ENCODE data around the gene CDS2. TPM values are rescaled to one million over a fixed set of nuclear protein-coding genes. Genes with fewer than 3 reads are reported as not detected.
A peak's percentile ranks its signal among the peaks of the same experiment; 100 is the strongest.
"Not testable (repeated sequence)": the region's sequence is repeated elsewhere in the genome, so short reads cannot be mapped to it uniquely, and the experiment has no call there.

CDS2 gene
- total RNA-seq: 10 to 100 TPM; 62.0 to 67.2 TPM

- ATAC-seq (replicated peaks in 1 of 2) (peak; percentile 92), DNase-seq (peak; percentile 99 to 100)
- H3K4me1 Mint-ChIP-seq (ENCODE audit: low read depth): peaks cover 61% of the 10 kb centered on the region
- H3K36me3 Mint-ChIP-seq (ENCODE audit: insufficient read depth in 2 of 2): peaks cover 3 to 5% of the 10 kb centered on the region in 2 donors
- H3K27me3 Mint-ChIP-seq (ENCODE audit: low read depth): no peaks in the 10 kb centered on the region
- peak within 1 kb of the TSS; percentile 95 to 98 for H3K4me3 Mint-ChIP-seq
- peak within 1 kb of the TSS; percentile 97 for H3K27ac Mint-ChIP-seq
- no peaks in the 10 kb centered on the region for H3K9me3 Mint-ChIP-seq
Observed at GRCh38 chr20:5126512-5127203, at the start of gene CDS2. CDS2 (plus strand) TSS chr20:5127008; CDS start chr20:5127093, 85 bp downstream.

- peak overlapping the region; percentile 69 to 87 for H3K4me3 Mint-ChIP-seq
- no peaks in the 10 kb centered on the region for H3K27me3 Mint-ChIP-seq (ENCODE audit: low read depth)
- peak overlapping the region; percentile 86 for H3K27ac Mint-ChIP-seq
- no peaks in the 10 kb centered on the region for H3K36me3 Mint-ChIP-seq (ENCODE audit: insufficient read depth in 2 of 2)
- peak; percentile 45 to 59 for ATAC-seq (replicated peaks in 1 of 2)
- peak; percentile 27 to 40 for DNase-seq
- no peaks in the 10 kb centered on the region for H3K9me3 Mint-ChIP-seq
- peaks cover 56% of the 10 kb centered on the region for H3K4me1 Mint-ChIP-seq (ENCODE audit: low read depth)
Observed at GRCh38 chr20:5077761-5078387, 48.9 kb upstream of the CDS2 start.

- peak; percentile 85 to 89 for DNase-seq
- Mint-ChIP-seq H3K27ac (peak overlapping the region; percentile 86), H3K36me3 (ENCODE audit: insufficient read depth in 2 of 2) (no peaks in the 10 kb centered on the region), H3K27me3 (ENCODE audit: low read depth) (no peaks in the 10 kb centered on the region), H3K4me1 (ENCODE audit: low read depth) (peaks cover 55% of the 10 kb centered on the region), H3K4me3 (peak overlapping the region; percentile 69 to 87), H3K9me3 (no peaks in the 10 kb centered on the region)
- peak; percentile 96 to 97 for ATAC-seq (replicated peaks in 1 of 2)
Observed at GRCh38 chr20:5078399-5078958, 48.3 kb upstream of the CDS2 start.

DNA sequence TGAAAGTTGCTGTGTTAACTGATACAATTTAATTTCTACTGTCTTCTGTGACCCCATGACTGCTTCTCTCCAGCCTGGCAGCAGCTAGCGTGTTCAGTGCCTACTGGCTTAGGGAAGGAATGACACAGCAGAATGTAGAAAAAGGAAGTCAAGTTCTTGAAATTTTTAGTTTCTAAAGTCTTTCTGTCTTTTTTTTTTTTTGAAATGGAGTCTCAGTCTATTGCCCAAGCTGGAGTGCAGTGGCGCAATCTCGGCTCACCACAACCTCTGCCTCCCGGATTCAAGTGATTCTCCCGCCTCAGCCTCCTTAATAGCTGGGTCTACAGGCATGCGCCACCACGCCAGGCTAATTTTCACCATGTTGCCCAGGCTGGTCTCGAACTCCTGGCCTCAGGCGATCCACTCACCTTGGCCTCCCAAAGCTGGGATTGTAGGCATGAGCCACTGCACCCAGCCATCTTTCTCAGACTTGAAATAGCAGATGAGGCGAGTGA, 46.4 kb upstream of the CDS2 start:
- peak; percentile 14 to 17 for DNase-seq
- Mint-ChIP-seq H3K9me3 (no peaks in the 10 kb centered on the region), H3K27ac (peak overlapping the region; percentile 53), H3K4me1 (ENCODE audit: low read depth) (peaks cover 44% of the 10 kb centered on the region), H3K27me3 (ENCODE audit: low read depth) (no peaks in the 10 kb centered on the region), H3K4me3 (peak overlapping the region; percentile 4 to 60), H3K36me3 (ENCODE audit: insufficient read depth in 2 of 2) (no peaks in the 10 kb centered on the region)
- peak in 1 of 2 donors; percentile 18 for ATAC-seq (replicated peaks in 1 of 2)

DNA sequence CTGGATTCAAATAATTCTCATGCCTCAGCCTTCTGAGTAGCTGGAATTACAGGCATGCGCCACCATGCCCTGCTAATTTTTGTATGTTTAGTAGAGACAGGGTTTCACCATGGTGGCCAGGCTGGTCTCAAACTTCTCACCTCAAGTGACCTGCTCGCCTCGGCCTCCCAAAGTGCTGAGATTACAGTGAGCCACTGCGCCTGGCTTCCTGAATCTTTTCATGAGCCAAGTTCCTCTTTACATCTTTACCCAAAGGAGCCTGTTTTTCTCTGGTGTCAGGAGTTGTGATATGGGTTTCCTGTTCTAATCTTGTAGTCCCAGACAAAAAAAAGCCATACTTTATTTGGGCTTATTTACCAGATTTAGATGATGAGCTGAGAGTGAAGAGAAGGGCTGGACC, 41.4 kb upstream of the CDS2 start:
- H3K27me3 Mint-ChIP-seq (ENCODE audit: low read depth): no peaks in the 10 kb centered on the region
- peaks cover 20% of the 10 kb centered on the region for H3K4me1 Mint-ChIP-seq (ENCODE audit: low read depth)
- no peak overlapping the region for H3K4me3 Mint-ChIP-seq
- no peaks in the 10 kb centered on the region for H3K36me3 Mint-ChIP-seq (ENCODE audit: insufficient read depth in 2 of 2)
- ATAC-seq (replicated peaks in 1 of 2): no peak
- peak overlapping the region; percentile 54 for H3K27ac Mint-ChIP-seq
- DNase-seq: no peak
- H3K9me3 Mint-ChIP-seq: no peaks in the 10 kb centered on the region

DNA sequence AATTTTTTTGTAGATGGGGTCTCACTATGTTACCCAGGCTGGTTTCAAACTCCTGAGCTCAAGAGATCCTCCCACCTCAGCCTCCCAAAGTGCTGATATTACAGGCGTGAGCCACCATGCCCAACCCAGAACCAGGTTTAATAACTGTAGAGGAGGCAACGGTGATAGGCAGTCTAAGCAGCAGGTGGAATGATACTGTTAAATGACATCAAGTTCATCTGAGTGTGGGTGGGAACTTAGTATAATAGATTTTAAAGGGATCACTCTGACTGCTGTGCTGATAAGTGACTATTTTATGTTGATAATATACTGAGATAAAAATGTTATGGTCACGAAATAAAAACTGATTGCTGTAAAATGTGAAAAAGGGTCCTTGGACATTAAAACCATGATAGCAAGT, 38.1 kb upstream of the CDS2 start:
- no peaks in the 10 kb centered on the region for H3K9me3 Mint-ChIP-seq
- peak overlapping the region; percentile 8 for H3K27ac Mint-ChIP-seq
- H3K27me3 Mint-ChIP-seq (ENCODE audit: low read depth): no peaks in the 10 kb centered on the region

GRCh38 chr20:5090191-5090590, 36.6 kb upstream of the CDS2 start:
- no peaks in the 10 kb centered on the region for H3K9me3 Mint-ChIP-seq
- no peak overlapping the region for H3K4me3 Mint-ChIP-seq
- peaks cover 0 to 5% of the 10 kb centered on the region in 2 donors for H3K36me3 Mint-ChIP-seq (ENCODE audit: insufficient read depth in 2 of 2)
- ATAC-seq (replicated peaks in 1 of 2): peak in 1 of 2 donors; percentile 39
- H3K27me3 Mint-ChIP-seq (ENCODE audit: low read depth): no peaks in the 10 kb centered on the region
- H3K4me1 Mint-ChIP-seq (ENCODE audit: low read depth): peaks cover 12% of the 10 kb centered on the region
- DNase-seq: no peak
- H3K27ac Mint-ChIP-seq: peak overlapping the region; percentile 75

More for the DNA sequence above, 38.1 kb upstream of the CDS2 start:
- ATAC-seq (replicated peaks in 1 of 2) (no peak), DNase-seq (no peak)
- H3K4me3 Mint-ChIP-seq: no peak overlapping the region
- peaks cover 12% of the 10 kb centered on the region for H3K4me1 Mint-ChIP-seq (ENCODE audit: low read depth)
- H3K36me3 Mint-ChIP-seq (ENCODE audit: insufficient read depth in 2 of 2): peaks cover 0 to 5% of the 10 kb centered on the region in 2 donors

GRCh38 chr20:5091902-5092301, 34.9 kb upstream of the CDS2 start:
- H3K4me3 Mint-ChIP-seq: no peak overlapping the region
- H3K27me3 Mint-ChIP-seq (ENCODE audit: low read depth): no peaks in the 10 kb centered on the region
- DNase-seq (no peak), ATAC-seq (replicated peaks in 1 of 2) (no peak)
- no peak overlapping the region for H3K27ac Mint-ChIP-seq
- H3K36me3 Mint-ChIP-seq (ENCODE audit: insufficient read depth in 2 of 2): peaks cover 0 to 7% of the 10 kb centered on the region in 2 donors
- H3K4me1 Mint-ChIP-seq (ENCODE audit: low read depth): peaks cover 12% of the 10 kb centered on the region
- no peaks in the 10 kb centered on the region for H3K9me3 Mint-ChIP-seq

DNA sequence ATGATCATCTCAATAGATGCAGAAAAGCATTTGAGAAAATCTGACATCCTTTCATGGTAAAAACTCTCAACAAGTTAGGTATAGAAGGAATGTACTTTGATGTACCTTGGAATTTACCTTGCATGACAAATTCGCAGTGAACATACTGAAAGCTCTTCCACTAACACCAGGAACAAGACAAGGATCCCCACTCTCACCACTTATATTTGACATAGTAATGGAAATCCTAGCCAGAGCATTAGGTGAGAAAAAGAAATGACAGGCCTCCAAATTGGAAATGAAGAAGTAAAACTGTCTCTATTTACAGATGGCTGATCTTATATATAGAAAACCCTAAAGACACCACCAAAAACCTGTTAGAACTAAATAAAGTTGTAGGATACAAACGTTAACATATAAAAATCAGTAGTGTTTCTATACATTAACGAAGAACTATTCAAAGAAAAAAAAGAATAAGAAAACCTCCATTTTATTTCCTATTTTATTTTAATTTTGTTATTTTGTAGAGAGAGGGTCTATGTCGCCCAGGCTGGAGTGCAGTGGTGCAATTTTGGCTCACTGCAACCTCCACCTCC, 34.0 kb upstream of the CDS2 start:
- Mint-ChIP-seq H3K4me3 (no peak overlapping the region), H3K36me3 (ENCODE audit: insufficient read depth in 2 of 2) (peaks cover 0 to 7% of the 10 kb centered on the region in 2 donors), H3K4me1 (ENCODE audit: low read depth) (peaks cover 12% of the 10 kb centered on the region), H3K27me3 (ENCODE audit: low read depth) (no peaks in the 10 kb centered on the region), H3K27ac (no peak overlapping the region), H3K9me3 (no peaks in the 10 kb centered on the region)
- DNase-seq: no peak
- ATAC-seq (replicated peaks in 1 of 2): no peak

DNA sequence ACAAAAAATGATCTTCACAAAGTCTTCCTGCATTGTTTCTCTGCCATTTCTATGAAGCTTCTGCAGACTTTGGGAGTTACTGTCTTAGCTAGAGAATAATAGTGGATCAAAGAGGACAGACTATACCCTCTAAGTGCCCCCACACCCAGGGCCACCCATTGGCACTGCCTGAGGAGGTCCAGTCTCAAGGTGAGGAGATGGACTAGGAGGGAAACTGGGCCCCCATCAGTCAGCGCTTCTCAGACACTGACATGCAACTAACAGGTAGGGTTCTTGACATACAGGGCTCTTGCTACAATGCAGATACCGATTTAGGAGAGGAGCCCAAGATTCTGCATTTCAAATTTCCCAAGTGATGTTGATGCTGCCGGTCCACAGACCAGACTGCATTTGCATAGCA, 31.4 kb upstream of the CDS2 start:
- Mint-ChIP-seq H3K36me3 (ENCODE audit: insufficient read depth in 2 of 2) (peaks cover 1 to 18% of the 10 kb centered on the region in 2 donors), H3K27ac (peak overlapping the region; percentile 23), H3K4me3 (no peak overlapping the region), H3K9me3 (no peaks in the 10 kb centered on the region), H3K4me1 (ENCODE audit: low read depth) (peaks cover 3% of the 10 kb centered on the region), H3K27me3 (ENCODE audit: low read depth) (no peaks in the 10 kb centered on the region)
- ATAC-seq (replicated peaks in 1 of 2) (no peak), DNase-seq (no peak)

GRCh38 chr20:5095931-5096330, 30.9 kb upstream of the CDS2 start:
- no peak for DNase-seq
- peak overlapping the region; percentile 28 for H3K27ac Mint-ChIP-seq

DNA sequence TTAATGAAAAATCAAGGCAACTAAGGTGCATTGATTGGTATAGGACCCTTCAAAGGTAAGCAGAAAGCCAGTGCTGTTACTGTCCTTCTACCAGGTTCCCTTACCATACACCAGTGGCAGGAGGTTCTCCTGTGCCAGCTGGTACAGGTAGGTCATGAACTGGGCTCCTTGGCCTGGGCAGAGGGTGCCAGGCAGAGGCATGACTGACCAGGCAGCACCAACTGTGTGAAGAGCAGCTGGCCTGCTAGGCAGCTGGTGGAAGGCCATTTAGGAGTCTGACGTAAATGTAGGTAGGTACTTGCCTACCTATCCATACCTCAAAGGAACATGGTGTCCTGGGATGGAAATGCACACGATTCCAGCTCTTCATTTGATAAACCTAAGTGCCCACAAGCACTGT, 30.3 kb upstream of the CDS2 start:
- Mint-ChIP-seq H3K4me1 (ENCODE audit: low read depth) (peaks cover 8% of the 10 kb centered on the region), H3K9me3 (no peaks in the 10 kb centered on the region), H3K36me3 (ENCODE audit: insufficient read depth in 2 of 2) (peaks cover 1 to 22% of the 10 kb centered on the region in 2 donors), H3K27ac (no peak overlapping the region), H3K27me3 (ENCODE audit: low read depth) (no peaks in the 10 kb centered on the region), H3K4me3 (no peak overlapping the region)
- no peak for DNase-seq
- ATAC-seq (replicated peaks in 1 of 2): no peak

More at GRCh38 chr20:5095931-5096330, 30.9 kb upstream of the CDS2 start:
- no peaks in the 10 kb centered on the region for H3K27me3 Mint-ChIP-seq (ENCODE audit: low read depth)
- H3K9me3 Mint-ChIP-seq: no peaks in the 10 kb centered on the region
- H3K36me3 Mint-ChIP-seq (ENCODE audit: insufficient read depth in 2 of 2): peaks cover 1 to 22% of the 10 kb centered on the region in 2 donors
- no peak overlapping the region for H3K4me3 Mint-ChIP-seq
- ATAC-seq (replicated peaks in 1 of 2): no peak
- peaks cover 5% of the 10 kb centered on the region for H3K4me1 Mint-ChIP-seq (ENCODE audit: low read depth)

GRCh38 chr20:5099009-5099408, 27.8 kb upstream of the CDS2 start:
- Mint-ChIP-seq H3K4me1 (ENCODE audit: low read depth) (peaks cover 14% of the 10 kb centered on the region), H3K36me3 (ENCODE audit: insufficient read depth in 2 of 2) (peaks cover 3 to 32% of the 10 kb centered on the region in 2 donors)
- not testable (repeated sequence) for H3K27ac Mint-ChIP-seq; H3K4me3 Mint-ChIP-seq; H3K27me3 Mint-ChIP-seq (ENCODE audit: low read depth); DNase-seq; H3K9me3 Mint-ChIP-seq; ATAC-seq (replicated peaks in 1 of 2)

Measured in activated T-cell treated with anti-CD3 and anti-CD28 coated beads, Interleukin-2, amount 50 U/mL, for 72 hours (primary cell).